NT2/D1 (cell line): ENCODE data around the gene NAT9.

ENCODE experiments used
- DNase-seq: peaks from one replicate; pipeline ENCODE4 v3.0.0-alpha.2; 2011; ENCODE audit warnings: low read depth, low spot score
- H3K27me3 ChIP-seq: 2 replicates; pipeline ENCODE4 v1.6.0; 2011; ENCODE audit warnings: mild to moderate bottlenecking; ENCODE audit not compliant: insufficient read length, insufficient read depth
- H3K36me3 ChIP-seq: 2 replicates; pipeline ENCODE4 v1.6.1; 2011; ENCODE audit warnings: mild to moderate bottlenecking, low read length, mixed read lengths; ENCODE audit not compliant: insufficient read depth, insufficient read length
- H3K4me1 ChIP-seq: 2 replicates; pipeline ENCODE4 v1.5.1; 2011; ENCODE audit not compliant: insufficient read depth, insufficient read length
- H3K4me3 ChIP-seq: 2 replicates; pipeline ENCODE4 v1.5.1; 2011; ENCODE audit warnings: low read depth; ENCODE audit not compliant: insufficient read length
- H3K9ac ChIP-seq: 2 replicates; pipeline ENCODE4 v1.6.0; 2011; ENCODE audit warnings: low read depth; ENCODE audit not compliant: insufficient read length
- H3K9me3 ChIP-seq: 2 replicates; pipeline ENCODE4 v1.5.1; 2011; ENCODE audit warnings: mild to moderate bottlenecking, low read length; ENCODE audit not compliant: insufficient read depth
- SUZ12 ChIP-seq: IDR thresholded peaks from 2 replicates; pipeline ENCODE4 v1.6.1; 2011; ENCODE audit not compliant: insufficient read length, insufficient read depth; ENCODE audit errors: extremely low read depth
- YY1 ChIP-seq: IDR thresholded peaks from 2 replicates; pipeline ENCODE4 v1.6.1; 2011; ENCODE audit not compliant: insufficient read length, insufficient read depth
- ZNF274 ChIP-seq: IDR thresholded peaks from 2 replicates; pipeline ENCODE4 v1.6.1; 2011; ENCODE audit warnings: mild to moderate bottlenecking, low read depth, low read length

Gene NAT9

GRCh38 chr17:74769856-74770497 lies 6.2 kb downstream of the NAT9 start:
- Histone ChIP-seq H3K4me1 (no peaks in the 10 kb centered on the region), H3K27me3 (no peaks in the 10 kb centered on the region), H3K4me3 (no peak overlapping the region), H3K36me3 (peaks cover 72% of the 10 kb centered on the region), H3K9me3 (no peaks in the 10 kb centered on the region), H3K9ac (no peak overlapping the region)
- TF ChIP-seq SUZ12 (no peak), YY1 (no peak), ZNF274 (no peak)
- no peak for DNase-seq

- peaks cover 78% of the 10 kb centered on the region for H3K36me3 ChIP-seq
- no peak for TF ChIP-seq SUZ12
- TF ChIP-seq ZNF274, result no peak
- no peak for TF ChIP-seq YY1
- H3K9ac ChIP-seq, result no peak overlapping the region
Measured at GRCh38 chr17:74769266-74769855, 6.8 kb downstream of the NAT9 start.

DNA sequence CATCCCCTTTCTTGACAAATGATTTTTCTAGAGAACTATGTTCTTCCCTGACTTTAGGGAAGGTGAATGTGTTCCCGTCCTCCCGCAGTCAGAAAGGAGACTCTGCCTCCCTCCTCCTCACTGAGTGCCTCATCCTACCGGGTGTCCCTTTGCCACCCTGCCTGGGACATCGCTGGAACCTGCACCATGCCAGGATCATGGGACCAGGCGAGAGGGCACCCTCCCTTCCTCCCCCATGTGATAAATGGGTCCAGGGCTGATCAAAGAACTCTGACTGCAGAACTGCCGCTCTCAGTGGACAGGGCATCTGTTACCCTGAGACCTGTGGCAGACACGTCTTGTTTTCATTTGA lies 7.4 kb downstream of the NAT9 start:
- Histone ChIP-seq H3K9ac (no peak overlapping the region), H3K27me3 (no peaks in the 10 kb centered on the region), H3K4me1 (peaks cover 9% of the 10 kb centered on the region), H3K4me3 (no peak overlapping the region), H3K9me3 (no peaks in the 10 kb centered on the region), H3K36me3 (peaks cover 82% of the 10 kb centered on the region)
- TF ChIP-seq ZNF274 (no peak), SUZ12 (no peak), YY1 (no peak)
- no peak for DNase-seq

More at GRCh38 chr17:74769266-74769855, 6.8 kb downstream of the NAT9 start:
- no peak for DNase-seq
- Histone ChIP-seq H3K4me1 (peaks cover 4% of the 10 kb centered on the region), H3K9me3 (no peaks in the 10 kb centered on the region), H3K4me3 (no peak overlapping the region), H3K27me3 (no peaks in the 10 kb centered on the region)

GRCh38 chr17:74768069-74768762 lies 7.9 kb downstream of the NAT9 start:
- Histone ChIP-seq H3K9me3 (no peaks in the 10 kb centered on the region), H3K36me3 (peaks cover 78% of the 10 kb centered on the region), H3K4me3 (no peak overlapping the region), H3K4me1 (peaks cover 14% of the 10 kb centered on the region), H3K27me3 (no peaks in the 10 kb centered on the region), H3K9ac (no peak overlapping the region)
- no peak for DNase-seq
- TF ChIP-seq SUZ12 (no peak), ZNF274 (no peak), YY1 (no peak)

DNA sequence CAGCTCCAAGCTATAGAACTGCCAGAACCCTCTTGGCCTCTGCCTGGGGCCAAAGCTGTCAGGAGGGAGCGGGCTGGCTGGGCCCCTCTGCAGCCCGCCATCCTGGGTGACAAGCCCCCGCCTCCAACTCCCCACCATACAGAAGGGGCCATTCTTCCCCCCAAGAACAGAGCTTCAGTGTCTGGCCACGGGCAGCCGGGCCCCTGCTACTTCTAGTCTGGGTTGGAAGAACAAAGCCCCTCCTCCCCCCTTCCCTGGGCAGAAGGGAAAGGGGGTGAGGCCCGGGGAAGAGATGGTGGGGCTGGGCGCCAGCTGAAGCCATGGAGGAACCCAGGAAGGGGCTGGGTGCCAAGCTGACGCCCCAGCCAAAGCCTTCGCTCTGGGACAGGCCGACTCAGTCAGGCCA lies 9.0 kb downstream of the NAT9 start:
- no peaks in the 10 kb centered on the region for H3K27me3 ChIP-seq
- H3K4me3 ChIP-seq, result no peak overlapping the region
- H3K36me3 ChIP-seq, result peaks cover 69% of the 10 kb centered on the region
- H3K4me1 ChIP-seq, result peaks cover 19% of the 10 kb centered on the region
- DNase-seq, result no peak
- no peaks in the 10 kb centered on the region for H3K9me3 ChIP-seq
- TF ChIP-seq SUZ12 (no peak), ZNF274 (no peak), YY1 (no peak)
- H3K9ac ChIP-seq, result peak overlapping the region; percentile 13

GRCh38 chr17:74766413-74766812 lies 9.7 kb downstream of the NAT9 start:
- Histone ChIP-seq H3K36me3 (peaks cover 67% of the 10 kb centered on the region), H3K9ac (no peak overlapping the region), H3K4me1 (peaks cover 19% of the 10 kb centered on the region), H3K9me3 (no peaks in the 10 kb centered on the region), H3K4me3 (no peak overlapping the region), H3K27me3 (no peaks in the 10 kb centered on the region)
- DNase-seq, result no peak
- TF ChIP-seq ZNF274 (no peak), SUZ12 (no peak), YY1 (no peak)

- Histone ChIP-seq H3K9me3 (no peaks in the 10 kb centered on the region), H3K4me3 (no peak overlapping the region), H3K27me3 (no peaks in the 10 kb centered on the region), H3K4me1 (peaks cover 29% of the 10 kb centered on the region), H3K9ac (peak overlapping the region; percentile 14), H3K36me3 (peaks cover 51% of the 10 kb centered on the region)
- no peak for DNase-seq
- no peak for TF ChIP-seq SUZ12
- no peak for TF ChIP-seq YY1
- no peak for TF ChIP-seq ZNF274
Measured at GRCh38 chr17:74764751-74765286, 11.3 kb downstream of the NAT9 start.
